Right lobe of liver (tissue), 4 donors: ENCODE data around the gene GALNTL6.

Source experiments
- POLR2A ChIP-seq: fragments of 450-650 bp; IDR thresholded peaks from one replicate; pipeline ENCODE4 v1.6.1; 2017; ENCODE audit warnings: antibody characterized with exemption, mild to moderate bottlenecking
- TF ChIP-seq, protein P1 (sequence below), 4 donors: fragments of 200-600 bp in 3 of 4; fragments of 450-650 bp in 1 of 4; IDR thresholded peaks; one replicate each; pipeline versions ENCODE4 v1.5.1 to v1.8.0; 2016 to 2022; ENCODE audit warnings: antibody characterized with exemption in 4 of 4, mild to moderate bottlenecking in 2 of 4
- donor health status: DM: no; HTN: no; CAD: no.
- donor health status: DM: no; HTN: no; CAD: no.
- donor health status: DM: no; HTN: yes; CAD: no.

DNA sequence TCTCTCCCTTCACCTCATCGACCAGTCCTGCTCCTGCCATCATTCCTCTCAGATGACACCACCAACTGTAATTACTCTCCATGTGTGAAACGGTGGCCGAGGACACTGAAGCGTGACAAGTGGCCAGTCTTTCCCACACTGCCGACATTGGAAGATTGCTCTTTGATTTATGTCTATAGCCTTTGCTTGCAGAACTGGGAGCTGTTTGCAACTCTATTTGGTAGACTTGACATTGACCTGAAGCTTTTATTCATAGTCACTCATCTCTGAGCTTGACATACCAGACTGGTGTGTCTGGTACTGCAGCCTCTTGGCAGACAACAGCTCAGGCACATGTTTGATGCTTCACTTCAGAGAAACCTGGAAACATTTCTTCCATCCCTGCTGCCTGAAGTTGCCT lies 1233.6 kb downstream of the GALNTL6 start:
- TF ChIP-seq, protein P1, sequence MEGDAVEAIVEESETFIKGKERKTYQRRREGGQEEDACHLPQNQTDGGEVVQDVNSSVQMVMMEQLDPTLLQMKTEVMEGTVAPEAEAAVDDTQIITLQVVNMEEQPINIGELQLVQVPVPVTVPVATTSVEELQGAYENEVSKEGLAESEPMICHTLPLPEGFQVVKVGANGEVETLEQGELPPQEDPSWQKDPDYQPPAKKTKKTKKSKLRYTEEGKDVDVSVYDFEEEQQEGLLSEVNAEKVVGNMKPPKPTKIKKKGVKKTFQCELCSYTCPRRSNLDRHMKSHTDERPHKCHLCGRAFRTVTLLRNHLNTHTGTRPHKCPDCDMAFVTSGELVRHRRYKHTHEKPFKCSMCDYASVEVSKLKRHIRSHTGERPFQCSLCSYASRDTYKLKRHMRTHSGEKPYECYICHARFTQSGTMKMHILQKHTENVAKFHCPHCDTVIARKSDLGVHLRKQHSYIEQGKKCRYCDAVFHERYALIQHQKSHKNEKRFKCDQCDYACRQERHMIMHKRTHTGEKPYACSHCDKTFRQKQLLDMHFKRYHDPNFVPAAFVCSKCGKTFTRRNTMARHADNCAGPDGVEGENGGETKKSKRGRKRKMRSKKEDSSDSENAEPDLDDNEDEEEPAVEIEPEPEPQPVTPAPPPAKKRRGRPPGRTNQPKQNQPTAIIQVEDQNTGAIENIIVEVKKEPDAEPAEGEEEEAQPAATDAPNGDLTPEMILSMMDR (IDR thresholded peaks at IDR 0.05), result no peak
- no peak for TF ChIP-seq POLR2A
